ENCODE measurements around the gene YWHAE. TPM values are rescaled to one million over a fixed set of nuclear protein-coding genes. Genes with fewer than 3 reads are reported as not detected.

YWHAE gene
- total RNA-seq, 1 experiment from 2014 or later = 1,033 TPM

GRCh38 chr17:1304962-1305563, 95.0 kb downstream of the YWHAE start:
- no peaks in the 10 kb centered on the region for H3K4me1 Mint-ChIP-seq
- POLR2A ChIA-PET = no interaction called here
- H3K4me3 Mint-ChIP-seq = no peak overlapping the region
- H3K36me3 Mint-ChIP-seq = no peaks in the 10 kb centered on the region
- H3K27me3 Mint-ChIP-seq (ENCODE audit: low read depth) = no peaks in the 10 kb centered on the region
- CTCF ChIA-PET = interaction anchor here (1.3 to 1.5 kb wide), 3 partner anchors 45 to 247 kb away, joined by 3 to 6 read pairs (median 4); no protein-coding TSS in a partner anchor
- no peak overlapping the region for H3K27ac Mint-ChIP-seq
- no peaks in the 10 kb centered on the region for H3K9me3 Mint-ChIP-seq
- no peak for ATAC-seq
- TF ChIP-seq OVOL2 (CRISPR knock-in tag; IDR thresholded peaks at IDR 0.05; ENCODE audit: borderline replicate concordance) (no peak), ZNF396 (CRISPR knock-in tag; IDR thresholded peaks at IDR 0.05; ENCODE audit: borderline replicate concordance) (no peak), TP53 (CRISPR knock-in tag; IDR thresholded peaks at IDR 0.05) (no peak), ZNF232 (CRISPR knock-in tag; IDR thresholded peaks at IDR 0.05) (no peak), CTCF (IDR thresholded peaks at IDR 0.05) (no peak), NFYB (CRISPR knock-in tag; conservative IDR thresholded peaks at IDR 0.05; ENCODE audit: low read depth) (no peak), NFE2L1 (CRISPR knock-in tag; IDR thresholded peaks at IDR 0.05) (no peak), CREB1 (CRISPR knock-in tag; IDR thresholded peaks at IDR 0.05) (no peak), SMAD4 (CRISPR knock-in tag; IDR thresholded peaks at IDR 0.05) (no peak), FOXP1 (CRISPR knock-in tag; IDR thresholded peaks at IDR 0.05; ENCODE audit: borderline replicate concordance) (no peak), CBFB (CRISPR knock-in tag; IDR thresholded peaks at IDR 0.05; ENCODE audit: low read depth) (no peak)
- TF ChIP-seq, protein P1, sequence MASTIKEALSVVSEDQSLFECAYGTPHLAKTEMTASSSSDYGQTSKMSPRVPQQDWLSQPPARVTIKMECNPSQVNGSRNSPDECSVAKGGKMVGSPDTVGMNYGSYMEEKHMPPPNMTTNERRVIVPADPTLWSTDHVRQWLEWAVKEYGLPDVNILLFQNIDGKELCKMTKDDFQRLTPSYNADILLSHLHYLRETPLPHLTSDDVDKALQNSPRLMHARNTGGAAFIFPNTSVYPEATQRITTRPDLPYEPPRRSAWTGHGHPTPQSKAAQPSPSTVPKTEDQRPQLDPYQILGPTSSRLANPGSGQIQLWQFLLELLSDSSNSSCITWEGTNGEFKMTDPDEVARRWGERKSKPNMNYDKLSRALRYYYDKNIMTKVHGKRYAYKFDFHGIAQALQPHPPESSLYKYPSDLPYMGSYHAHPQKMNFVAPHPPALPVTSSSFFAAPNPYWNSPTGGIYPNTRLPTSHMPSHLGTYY (CRISPR knock-in tag; IDR thresholded peaks at IDR 0.05) = no peak
- TF ChIP-seq, protein P2, sequence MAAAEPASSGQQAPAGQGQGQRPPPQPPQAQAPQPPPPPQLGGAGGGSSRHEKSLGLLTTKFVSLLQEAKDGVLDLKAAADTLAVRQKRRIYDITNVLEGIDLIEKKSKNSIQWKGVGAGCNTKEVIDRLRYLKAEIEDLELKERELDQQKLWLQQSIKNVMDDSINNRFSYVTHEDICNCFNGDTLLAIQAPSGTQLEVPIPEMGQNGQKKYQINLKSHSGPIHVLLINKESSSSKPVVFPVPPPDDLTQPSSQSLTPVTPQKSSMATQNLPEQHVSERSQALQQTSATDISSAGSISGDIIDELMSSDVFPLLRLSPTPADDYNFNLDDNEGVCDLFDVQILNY (CRISPR knock-in tag; IDR thresholded peaks at IDR 0.05) = no peak
- TF ChIP-seq, protein P3, sequence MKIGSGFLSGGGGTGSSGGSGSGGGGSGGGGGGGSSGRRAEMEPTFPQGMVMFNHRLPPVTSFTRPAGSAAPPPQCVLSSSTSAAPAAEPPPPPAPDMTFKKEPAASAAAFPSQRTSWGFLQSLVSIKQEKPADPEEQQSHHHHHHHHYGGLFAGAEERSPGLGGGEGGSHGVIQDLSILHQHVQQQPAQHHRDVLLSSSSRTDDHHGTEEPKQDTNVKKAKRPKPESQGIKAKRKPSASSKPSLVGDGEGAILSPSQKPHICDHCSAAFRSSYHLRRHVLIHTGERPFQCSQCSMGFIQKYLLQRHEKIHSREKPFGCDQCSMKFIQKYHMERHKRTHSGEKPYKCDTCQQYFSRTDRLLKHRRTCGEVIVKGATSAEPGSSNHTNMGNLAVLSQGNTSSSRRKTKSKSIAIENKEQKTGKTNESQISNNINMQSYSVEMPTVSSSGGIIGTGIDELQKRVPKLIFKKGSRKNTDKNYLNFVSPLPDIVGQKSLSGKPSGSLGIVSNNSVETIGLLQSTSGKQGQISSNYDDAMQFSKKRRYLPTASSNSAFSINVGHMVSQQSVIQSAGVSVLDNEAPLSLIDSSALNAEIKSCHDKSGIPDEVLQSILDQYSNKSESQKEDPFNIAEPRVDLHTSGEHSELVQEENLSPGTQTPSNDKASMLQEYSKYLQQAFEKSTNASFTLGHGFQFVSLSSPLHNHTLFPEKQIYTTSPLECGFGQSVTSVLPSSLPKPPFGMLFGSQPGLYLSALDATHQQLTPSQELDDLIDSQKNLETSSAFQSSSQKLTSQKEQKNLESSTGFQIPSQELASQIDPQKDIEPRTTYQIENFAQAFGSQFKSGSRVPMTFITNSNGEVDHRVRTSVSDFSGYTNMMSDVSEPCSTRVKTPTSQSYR (CRISPR knock-in tag; IDR thresholded peaks at IDR 0.05) = no peak
- TF ChIP-seq, protein P4, sequence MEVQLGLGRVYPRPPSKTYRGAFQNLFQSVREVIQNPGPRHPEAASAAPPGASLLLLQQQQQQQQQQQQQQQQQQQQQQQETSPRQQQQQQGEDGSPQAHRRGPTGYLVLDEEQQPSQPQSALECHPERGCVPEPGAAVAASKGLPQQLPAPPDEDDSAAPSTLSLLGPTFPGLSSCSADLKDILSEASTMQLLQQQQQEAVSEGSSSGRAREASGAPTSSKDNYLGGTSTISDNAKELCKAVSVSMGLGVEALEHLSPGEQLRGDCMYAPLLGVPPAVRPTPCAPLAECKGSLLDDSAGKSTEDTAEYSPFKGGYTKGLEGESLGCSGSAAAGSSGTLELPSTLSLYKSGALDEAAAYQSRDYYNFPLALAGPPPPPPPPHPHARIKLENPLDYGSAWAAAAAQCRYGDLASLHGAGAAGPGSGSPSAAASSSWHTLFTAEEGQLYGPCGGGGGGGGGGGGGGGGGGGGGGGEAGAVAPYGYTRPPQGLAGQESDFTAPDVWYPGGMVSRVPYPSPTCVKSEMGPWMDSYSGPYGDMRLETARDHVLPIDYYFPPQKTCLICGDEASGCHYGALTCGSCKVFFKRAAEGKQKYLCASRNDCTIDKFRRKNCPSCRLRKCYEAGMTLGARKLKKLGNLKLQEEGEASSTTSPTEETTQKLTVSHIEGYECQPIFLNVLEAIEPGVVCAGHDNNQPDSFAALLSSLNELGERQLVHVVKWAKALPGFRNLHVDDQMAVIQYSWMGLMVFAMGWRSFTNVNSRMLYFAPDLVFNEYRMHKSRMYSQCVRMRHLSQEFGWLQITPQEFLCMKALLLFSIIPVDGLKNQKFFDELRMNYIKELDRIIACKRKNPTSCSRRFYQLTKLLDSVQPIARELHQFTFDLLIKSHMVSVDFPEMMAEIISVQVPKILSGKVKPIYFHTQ (CRISPR knock-in tag; IDR thresholded peaks at IDR 0.05) = no peak
- no peak for DNase-seq (ENCODE audit: low spot score)

DNA sequence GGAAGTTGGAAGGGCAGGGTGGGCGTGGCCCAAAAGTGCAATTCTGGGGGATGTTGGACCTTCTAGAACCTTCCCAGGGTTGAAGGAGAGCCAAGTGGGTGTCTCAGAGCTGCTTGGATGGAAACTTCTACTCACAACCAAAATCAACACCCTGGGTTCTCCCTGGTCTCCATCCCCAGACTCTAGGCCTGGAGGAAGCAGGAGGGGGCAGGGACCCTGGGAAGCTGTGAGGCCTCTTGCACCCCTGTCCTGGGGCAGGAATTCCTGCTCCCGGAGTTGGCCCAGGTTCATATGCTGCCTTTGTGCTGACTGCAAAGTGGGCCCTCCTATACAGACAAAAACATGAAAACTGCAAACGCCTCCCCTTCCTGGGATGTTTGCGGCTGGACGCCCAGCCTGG, 95.5 kb downstream of the YWHAE start:
- H3K36me3 Mint-ChIP-seq = no peaks in the 10 kb centered on the region
- H3K27ac Mint-ChIP-seq = no peak overlapping the region
- no peak for DNase-seq (ENCODE audit: low spot score)
- ChIA-PET POLR2A (no interaction called here), CTCF (interaction anchor here (1.3 to 1.5 kb wide), 3 partner anchors 45 to 246 kb away, joined by 3 to 6 read pairs (median 4); no protein-coding TSS in a partner anchor)
- no peak for ATAC-seq
- no peaks in the 10 kb centered on the region; the same call in 1 of the 2 replicates for H3K27me3 Mint-ChIP-seq (ENCODE audit: low read depth)
- no peaks in the 10 kb centered on the region for H3K4me1 Mint-ChIP-seq
- no peak overlapping the region for H3K4me3 Mint-ChIP-seq
- no peaks in the 10 kb centered on the region for H3K9me3 Mint-ChIP-seq
- TF ChIP-seq ZMAT4 (CRISPR knock-in tag; IDR thresholded peaks at IDR 0.05) (no peak), CREB1 (CRISPR knock-in tag; IDR thresholded peaks at IDR 0.05) (no peak), ZNF423 (CRISPR knock-in tag; IDR thresholded peaks at IDR 0.05) (no peak)
- TF ChIP-seq, protein P5, sequence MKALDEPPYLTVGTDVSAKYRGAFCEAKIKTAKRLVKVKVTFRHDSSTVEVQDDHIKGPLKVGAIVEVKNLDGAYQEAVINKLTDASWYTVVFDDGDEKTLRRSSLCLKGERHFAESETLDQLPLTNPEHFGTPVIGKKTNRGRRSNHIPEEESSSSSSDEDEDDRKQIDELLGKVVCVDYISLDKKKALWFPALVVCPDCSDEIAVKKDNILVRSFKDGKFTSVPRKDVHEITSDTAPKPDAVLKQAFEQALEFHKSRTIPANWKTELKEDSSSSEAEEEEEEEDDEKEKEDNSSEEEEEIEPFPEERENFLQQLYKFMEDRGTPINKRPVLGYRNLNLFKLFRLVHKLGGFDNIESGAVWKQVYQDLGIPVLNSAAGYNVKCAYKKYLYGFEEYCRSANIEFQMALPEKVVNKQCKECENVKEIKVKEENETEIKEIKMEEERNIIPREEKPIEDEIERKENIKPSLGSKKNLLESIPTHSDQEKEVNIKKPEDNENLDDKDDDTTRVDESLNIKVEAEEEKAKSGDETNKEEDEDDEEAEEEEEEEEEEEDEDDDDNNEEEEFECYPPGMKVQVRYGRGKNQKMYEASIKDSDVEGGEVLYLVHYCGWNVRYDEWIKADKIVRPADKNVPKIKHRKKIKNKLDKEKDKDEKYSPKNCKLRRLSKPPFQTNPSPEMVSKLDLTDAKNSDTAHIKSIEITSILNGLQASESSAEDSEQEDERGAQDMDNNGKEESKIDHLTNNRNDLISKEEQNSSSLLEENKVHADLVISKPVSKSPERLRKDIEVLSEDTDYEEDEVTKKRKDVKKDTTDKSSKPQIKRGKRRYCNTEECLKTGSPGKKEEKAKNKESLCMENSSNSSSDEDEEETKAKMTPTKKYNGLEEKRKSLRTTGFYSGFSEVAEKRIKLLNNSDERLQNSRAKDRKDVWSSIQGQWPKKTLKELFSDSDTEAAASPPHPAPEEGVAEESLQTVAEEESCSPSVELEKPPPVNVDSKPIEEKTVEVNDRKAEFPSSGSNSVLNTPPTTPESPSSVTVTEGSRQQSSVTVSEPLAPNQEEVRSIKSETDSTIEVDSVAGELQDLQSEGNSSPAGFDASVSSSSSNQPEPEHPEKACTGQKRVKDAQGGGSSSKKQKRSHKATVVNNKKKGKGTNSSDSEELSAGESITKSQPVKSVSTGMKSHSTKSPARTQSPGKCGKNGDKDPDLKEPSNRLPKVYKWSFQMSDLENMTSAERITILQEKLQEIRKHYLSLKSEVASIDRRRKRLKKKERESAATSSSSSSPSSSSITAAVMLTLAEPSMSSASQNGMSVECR (CRISPR knock-in tag; IDR thresholded peaks at IDR 0.05; ENCODE audit: borderline replicate concordance) = no peak
- TF ChIP-seq, protein P6, sequence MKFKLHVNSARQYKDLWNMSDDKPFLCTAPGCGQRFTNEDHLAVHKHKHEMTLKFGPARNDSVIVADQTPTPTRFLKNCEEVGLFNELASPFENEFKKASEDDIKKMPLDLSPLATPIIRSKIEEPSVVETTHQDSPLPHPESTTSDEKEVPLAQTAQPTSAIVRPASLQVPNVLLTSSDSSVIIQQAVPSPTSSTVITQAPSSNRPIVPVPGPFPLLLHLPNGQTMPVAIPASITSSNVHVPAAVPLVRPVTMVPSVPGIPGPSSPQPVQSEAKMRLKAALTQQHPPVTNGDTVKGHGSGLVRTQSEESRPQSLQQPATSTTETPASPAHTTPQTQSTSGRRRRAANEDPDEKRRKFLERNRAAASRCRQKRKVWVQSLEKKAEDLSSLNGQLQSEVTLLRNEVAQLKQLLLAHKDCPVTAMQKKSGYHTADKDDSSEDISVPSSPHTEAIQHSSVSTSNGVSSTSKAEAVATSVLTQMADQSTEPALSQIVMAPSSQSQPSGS (CRISPR knock-in tag; IDR thresholded peaks at IDR 0.05; ENCODE audit: borderline replicate concordance, low read depth) = no peak

Data from WTC11 (cell line).